GM12874 (cell line): ENCODE results near the gene SNX8.

Experiments
- TF ChIP-seq, protein P1 (sequence below): IDR thresholded peaks from 2 replicates; pipeline ENCODE4 v1.5.1; 2011; ENCODE audit warnings: low read depth, mild to moderate bottlenecking, control low read depth, low read length, moderate library complexity; ENCODE audit not compliant: insufficient read depth

The SNX8 gene

DNA sequence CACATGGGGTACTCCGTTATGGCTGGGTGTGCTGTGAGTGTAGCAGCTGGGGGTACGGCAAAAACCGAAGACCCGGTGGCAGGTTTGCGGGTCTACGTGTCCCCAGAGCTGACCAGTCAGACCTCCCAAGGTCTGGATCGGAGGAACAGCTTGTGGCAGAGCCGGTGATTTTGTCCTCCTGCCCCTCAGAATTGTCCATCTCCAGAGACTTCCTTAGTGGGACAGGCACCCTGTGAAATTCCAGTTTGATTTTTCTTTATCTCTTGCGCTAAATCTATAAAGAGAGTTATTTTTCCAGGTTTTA is 41.4 kb upstream of the SNX8 start:
- TF ChIP-seq, protein P1, sequence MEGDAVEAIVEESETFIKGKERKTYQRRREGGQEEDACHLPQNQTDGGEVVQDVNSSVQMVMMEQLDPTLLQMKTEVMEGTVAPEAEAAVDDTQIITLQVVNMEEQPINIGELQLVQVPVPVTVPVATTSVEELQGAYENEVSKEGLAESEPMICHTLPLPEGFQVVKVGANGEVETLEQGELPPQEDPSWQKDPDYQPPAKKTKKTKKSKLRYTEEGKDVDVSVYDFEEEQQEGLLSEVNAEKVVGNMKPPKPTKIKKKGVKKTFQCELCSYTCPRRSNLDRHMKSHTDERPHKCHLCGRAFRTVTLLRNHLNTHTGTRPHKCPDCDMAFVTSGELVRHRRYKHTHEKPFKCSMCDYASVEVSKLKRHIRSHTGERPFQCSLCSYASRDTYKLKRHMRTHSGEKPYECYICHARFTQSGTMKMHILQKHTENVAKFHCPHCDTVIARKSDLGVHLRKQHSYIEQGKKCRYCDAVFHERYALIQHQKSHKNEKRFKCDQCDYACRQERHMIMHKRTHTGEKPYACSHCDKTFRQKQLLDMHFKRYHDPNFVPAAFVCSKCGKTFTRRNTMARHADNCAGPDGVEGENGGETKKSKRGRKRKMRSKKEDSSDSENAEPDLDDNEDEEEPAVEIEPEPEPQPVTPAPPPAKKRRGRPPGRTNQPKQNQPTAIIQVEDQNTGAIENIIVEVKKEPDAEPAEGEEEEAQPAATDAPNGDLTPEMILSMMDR, result no peak

DNA sequence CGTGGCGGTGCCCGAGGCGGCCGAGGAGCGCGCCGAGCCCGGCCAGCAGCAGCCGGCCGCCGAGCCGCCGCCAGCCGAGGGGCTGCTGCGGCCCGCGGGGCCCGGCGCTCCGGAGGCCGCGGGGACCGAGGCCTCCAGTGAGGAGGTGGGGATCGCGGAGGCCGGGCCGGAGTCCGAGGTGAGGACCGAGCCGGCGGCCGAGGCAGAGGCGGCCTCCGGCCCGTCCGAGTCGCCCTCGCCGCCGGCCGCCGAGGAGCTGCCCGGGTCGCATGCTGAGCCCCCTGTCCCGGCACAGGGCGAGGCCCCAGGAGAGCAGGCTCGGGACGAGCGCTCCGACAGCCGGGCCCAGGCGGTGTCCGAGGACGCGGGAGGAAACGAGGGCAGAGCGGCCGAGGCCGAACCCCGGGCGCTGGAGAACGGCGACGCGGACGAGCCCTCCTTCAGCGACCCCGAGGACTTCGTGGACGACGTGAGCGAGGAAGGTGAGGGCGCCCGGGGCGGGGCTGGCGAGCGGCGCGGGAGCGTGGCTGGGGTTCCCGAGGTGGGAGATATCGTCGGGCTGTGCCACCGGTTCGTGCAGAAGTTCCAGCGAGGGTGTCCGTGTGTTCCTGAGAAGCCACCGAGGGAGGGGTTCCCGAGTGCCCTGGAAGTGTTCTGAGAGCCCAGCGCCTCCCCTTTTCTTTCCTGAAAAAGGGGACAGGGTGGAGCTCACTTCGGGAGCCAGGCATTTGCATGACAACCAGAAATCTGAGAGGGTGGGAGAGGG is 40.9 kb upstream of the SNX8 start:
- TF ChIP-seq, protein P1, result no peak

DNA sequence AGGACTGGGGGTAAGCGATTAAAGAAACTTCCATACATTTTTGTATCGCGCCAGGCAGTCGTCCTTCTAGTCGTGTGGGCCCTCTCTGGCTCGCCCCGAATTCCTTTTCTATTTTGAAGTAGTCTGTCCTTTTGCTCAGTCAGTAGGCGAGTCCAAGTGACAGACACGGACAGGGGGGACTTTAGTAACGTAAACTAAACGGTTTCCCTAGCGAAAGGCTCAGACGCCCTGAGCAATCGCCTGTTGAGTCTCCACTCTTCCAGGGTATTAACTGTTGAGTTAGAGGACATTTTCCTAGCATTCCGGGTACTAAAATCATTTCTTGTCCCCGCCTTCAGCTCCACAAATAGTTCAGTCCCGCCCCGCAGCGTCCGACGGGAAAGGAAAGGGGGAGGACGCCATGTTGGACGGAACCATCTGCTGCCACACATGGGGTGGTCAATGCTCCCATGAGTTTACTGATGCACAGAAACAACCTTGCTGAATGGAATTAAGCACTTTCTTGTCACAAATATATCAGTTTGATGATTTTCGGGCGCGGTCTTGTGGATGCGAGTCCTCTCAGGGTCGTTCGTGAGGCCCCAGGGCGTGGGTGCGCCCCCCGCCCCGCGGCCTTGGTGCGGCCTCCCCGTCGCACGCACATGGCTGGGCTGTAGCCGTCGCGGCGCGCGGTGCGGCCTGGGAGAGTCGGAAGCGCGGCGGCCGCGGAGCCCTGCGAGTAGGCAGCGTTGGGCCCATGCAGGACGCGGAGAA is 40.1 kb upstream of the SNX8 start, which contains the start of gene EIF3B:
Gene EIF3B (plus strand): TSS at position 642 of the 753 bp plus-strand sequence. CDS start 95 bp downstream, at position 737.
- TF ChIP-seq, protein P1, result no peak

- TF ChIP-seq, protein P1, result no peak
Measured at GRCh38 chr7:2353936-2354185, 39.6 kb upstream of the SNX8 start.

DNA sequence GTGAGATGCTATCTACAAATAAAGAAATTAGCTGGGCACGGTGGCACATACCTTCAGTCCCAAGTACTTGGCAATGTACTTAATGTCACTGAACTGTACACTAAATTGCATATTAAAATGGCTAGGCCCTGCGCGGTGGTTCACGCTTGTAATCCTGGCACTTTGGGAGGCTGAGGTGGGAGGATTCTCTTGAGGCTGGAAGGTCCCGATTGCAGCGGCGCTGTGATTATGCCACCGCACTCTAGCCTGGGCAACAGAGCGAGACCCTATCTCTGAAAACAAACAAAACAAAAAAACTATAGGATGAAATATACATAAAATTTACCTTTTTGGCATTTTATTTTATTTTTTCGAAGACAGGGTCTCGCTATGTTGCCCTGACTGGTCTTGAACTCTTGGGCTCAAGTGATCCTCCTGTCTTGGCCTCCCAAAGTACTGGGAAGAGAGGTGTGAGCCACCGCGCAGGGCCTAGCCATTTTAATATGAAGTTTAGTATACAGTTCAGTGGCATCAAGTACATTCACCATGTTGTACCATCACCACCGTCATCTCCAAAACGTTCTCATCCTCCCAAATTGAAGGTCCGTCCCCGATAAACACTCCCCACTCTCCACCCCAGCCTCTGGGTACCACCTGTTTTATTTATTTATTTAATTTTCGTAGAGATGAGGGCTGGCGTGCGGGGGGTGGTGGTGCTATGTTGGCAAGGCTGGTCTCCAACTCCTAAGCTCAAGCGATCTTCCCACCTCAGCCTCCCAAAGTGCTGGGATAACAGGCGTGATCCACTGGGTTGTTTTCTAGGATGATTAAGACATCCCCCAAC is 39.1 kb upstream of the SNX8 start:
- TF ChIP-seq, protein P1, result no peak

DNA sequence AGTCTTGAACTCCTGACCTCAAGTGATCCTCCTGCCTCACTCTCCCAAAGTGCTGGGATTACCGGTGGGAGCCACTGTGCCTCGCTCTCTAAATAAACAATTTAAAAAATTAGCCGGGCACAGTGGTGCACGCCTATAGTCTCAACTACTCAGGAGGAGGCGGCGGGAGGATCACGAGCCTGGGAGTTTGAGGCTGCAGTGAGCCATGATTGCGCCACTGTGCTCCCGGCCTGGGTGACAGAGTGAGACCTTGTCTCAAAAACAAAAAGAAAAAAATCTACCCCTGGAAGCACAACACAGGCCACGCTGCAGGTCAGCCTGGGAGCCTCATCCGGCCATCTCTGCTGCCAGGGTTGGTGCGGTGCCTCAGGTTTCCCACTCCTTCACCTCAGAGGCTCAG is 36.6 kb upstream of the SNX8 start:
- TF ChIP-seq, protein P1, result no peak

- TF ChIP-seq, protein P1, result no peak
Measured at GRCh38 chr7:2350055-2350454, 35.8 kb upstream of the SNX8 start.
